Erythroblast (primary cell): Measurements from ENCODE around the gene OSBPL10.

Experiments
- GATA1 ChIP-seq: IDR thresholded peaks from 2 replicates; pipeline ENCODE4 v1.6.1; 2011; ENCODE audit warnings: low read depth, mild to moderate bottlenecking, control low read depth, low read length, moderate library complexity
- POLR2A ChIP-seq: IDR thresholded peaks from 2 replicates; pipeline ENCODE4 v1.6.1; 2011; ENCODE audit warnings: mild to moderate bottlenecking, low read length

DNA sequence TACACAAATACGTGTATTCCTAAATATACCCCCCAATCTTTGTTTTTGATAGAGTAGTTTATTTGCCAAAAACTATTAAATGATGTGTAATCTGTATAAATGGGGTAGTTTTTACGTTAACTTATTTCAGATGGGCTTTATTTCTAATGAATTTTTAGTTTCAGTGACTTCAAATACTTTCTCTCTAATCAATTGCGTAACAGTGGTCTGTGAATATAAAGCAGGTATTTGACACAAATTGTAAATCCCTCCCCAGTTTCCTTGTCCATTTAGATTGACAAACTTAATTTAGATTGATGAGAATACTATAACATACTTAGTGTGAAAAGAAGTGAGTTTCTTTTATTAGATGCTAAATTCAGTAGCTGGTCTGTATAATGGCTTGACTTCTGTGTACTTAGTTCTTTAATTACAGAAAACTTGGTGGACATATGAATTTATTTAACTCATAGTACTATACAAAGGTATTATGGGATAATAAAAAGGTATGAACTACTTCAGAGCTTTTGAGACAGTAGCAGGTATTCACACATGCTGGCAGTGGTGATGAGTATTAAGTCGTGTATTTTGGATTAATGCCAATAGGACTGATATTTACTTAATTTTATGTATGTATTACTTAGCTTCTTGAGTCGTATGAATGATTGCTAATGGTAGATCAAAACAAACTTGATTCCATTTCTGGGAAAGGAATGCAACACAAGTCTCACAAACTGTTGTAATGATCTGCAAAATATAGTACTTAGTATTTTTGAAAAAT, 366.7 kb downstream of the OSBPL10 start:
- TF ChIP-seq POLR2A = no peak
- no peak for TF ChIP-seq GATA1
